Measurements from ENCODE around the gene TMEM267.
"Not testable (repeated sequence)": the region's sequence is repeated elsewhere in the genome, so short reads cannot be mapped to it uniquely, and the experiment has no call there.

The TMEM267 gene

DNA sequence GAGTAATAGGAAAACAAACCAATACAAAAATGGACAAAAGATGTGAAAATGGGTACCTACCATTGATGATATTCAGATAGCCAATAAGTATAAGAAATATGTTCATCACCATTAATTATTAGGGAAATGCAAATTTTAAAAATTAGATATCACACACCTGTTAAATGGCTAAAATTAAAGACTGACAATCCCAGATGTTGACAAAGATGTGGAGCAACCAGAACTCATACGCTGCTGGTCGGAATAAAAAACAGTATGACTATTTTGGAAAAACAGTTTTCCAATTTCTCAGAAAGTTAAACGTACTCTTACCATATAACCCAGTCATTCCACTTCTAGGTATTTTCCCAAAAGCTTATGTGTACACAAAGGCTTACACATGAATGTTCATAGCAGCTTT, 27.1 kb downstream of the TMEM267 start:
- DNase-seq (ENCODE audit: low read depth) = no peak
- no peak overlapping the region for H3K4me3 ChIP-seq (replicated peaks; ENCODE audit: low read depth, low read length)
- TF ChIP-seq, protein P1, sequence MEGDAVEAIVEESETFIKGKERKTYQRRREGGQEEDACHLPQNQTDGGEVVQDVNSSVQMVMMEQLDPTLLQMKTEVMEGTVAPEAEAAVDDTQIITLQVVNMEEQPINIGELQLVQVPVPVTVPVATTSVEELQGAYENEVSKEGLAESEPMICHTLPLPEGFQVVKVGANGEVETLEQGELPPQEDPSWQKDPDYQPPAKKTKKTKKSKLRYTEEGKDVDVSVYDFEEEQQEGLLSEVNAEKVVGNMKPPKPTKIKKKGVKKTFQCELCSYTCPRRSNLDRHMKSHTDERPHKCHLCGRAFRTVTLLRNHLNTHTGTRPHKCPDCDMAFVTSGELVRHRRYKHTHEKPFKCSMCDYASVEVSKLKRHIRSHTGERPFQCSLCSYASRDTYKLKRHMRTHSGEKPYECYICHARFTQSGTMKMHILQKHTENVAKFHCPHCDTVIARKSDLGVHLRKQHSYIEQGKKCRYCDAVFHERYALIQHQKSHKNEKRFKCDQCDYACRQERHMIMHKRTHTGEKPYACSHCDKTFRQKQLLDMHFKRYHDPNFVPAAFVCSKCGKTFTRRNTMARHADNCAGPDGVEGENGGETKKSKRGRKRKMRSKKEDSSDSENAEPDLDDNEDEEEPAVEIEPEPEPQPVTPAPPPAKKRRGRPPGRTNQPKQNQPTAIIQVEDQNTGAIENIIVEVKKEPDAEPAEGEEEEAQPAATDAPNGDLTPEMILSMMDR (IDR thresholded peaks at IDR 0.05; ENCODE audit: low read length, missing control alignments) = no peak

DNA sequence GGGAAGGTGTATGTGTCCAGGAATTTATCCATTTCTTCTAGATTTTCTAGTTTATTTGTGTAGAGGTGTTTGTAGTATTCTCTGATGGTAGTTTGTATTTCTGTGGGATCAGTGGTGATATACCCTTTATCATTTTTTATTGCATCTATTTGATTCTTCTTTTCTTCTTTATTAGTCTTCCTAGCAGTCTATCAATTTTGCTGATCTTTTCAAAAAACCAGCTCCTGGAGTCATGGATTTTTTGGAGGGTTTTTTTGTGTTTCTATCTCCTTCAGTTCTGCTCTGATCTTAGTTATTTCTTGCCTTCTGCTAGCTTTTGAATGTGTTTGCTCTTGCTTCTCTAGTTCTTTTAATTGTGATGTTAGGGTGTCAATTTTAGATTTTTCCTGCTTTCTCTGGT, 42.1 kb downstream of the TMEM267 start:
- DNase-seq (ENCODE audit: low read depth); H3K4me3 ChIP-seq (replicated peaks; ENCODE audit: low read depth, low read length): not testable (repeated sequence)

DNA sequence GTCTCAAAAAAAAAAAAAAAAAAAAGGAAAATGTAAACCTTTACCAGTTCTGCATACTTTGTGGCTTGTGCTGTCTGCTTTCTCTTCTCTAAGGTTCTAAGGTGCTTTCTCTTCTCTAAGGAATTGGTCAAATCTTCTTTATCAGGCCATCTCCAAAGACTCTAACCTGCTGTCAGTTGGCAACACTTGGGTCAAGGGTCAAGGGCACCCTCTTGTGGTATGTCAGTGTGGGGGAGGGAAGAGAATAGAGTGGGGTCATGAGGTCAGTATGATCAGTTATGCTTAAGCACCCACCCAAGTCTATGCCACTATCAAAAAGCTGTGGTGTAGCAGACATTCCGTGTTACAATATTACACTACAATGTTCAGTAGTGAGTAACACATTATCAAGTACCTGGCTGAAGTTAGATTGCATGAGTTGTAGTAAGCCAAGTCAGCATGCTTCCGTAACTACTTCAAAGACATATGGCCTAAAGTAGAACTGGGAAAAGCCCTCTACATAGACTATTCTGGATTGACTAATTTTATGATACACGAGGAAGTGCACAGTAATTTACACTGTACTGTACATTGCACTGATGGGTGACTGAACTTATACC, 46.5 kb downstream of the TMEM267 start:
- DNase-seq (ENCODE audit: low read depth) = no peak
- TF ChIP-seq, protein P1 (IDR thresholded peaks at IDR 0.05; ENCODE audit: low read length, missing control alignments) = no peak

DNA sequence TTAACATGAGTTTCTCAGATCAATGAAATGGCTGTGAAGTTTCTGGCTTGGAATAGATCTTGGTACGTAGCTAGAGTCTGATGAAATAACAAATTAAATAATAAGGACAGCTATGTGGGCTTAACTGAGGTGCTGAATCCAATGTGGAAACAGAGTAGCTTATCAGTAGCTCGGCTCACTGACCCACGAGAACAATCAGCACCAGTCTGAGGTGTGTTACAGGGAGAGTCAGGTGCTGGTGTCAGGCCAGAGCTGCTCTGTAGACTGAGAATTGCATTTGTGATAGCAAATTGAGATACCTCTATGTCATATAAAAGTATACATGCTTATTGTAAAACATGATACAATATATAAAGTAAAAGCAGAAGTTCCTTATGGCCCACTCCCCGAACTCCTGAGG, 50.3 kb downstream of the TMEM267 start:
- no peak overlapping the region for H3K4me3 ChIP-seq (replicated peaks; ENCODE audit: low read depth, low read length)
- no peak for DNase-seq (ENCODE audit: low read depth)
- TF ChIP-seq, protein P1 (IDR thresholded peaks at IDR 0.05; ENCODE audit: low read length, missing control alignments) = no peak

More for the DNA sequence above, 46.5 kb downstream of the TMEM267 start:
- H3K4me3 ChIP-seq (replicated peaks; ENCODE audit: low read depth, low read length) = no peak overlapping the region

DNA sequence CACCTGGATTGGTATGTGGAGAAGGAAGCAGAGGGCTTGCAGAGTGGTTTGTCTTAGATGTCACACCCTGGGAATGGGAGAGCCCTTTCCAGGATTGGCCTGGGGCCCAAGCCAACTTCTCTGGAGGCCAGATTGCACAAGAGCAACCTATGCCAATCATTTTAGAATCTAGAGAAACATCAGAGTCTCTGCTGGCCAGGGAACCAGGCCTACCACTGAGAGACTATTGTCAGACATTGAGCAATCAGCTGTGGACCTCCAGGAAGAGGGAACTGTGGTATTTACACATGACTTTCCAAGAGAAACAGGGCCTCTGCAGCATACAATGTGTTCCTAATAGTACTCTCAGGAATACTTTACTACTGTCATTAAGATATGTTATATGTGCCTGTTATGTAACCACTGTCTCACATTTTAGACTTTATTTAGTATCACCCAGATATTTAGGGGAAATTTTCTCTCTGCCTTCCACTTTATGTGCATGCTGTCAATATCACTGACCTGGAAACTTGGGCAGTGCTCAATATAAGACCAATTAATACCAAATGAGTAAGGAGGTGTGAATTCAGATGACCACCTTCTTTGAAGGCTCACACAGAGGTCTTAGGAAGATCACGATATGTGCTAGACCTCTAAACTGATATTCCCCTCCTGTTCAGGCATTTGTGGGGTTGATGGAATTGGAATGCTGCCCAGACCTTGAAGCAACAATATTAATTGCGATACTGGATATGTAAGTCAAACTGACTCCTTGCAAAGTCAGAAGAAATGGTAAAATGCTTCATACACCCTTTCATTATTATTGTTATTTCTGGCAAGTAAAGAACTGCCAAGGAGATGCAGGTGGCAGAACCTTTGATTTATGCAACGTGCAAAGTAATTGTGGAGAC, 50.9 kb downstream of the TMEM267 start:
- H3K4me3 ChIP-seq (replicated peaks; ENCODE audit: low read depth, low read length) = no peak overlapping the region
- TF ChIP-seq, protein P1 (IDR thresholded peaks at IDR 0.05; ENCODE audit: low read length, missing control alignments) = no peak
- DNase-seq (ENCODE audit: low read depth) = peak; percentile 94

DNA sequence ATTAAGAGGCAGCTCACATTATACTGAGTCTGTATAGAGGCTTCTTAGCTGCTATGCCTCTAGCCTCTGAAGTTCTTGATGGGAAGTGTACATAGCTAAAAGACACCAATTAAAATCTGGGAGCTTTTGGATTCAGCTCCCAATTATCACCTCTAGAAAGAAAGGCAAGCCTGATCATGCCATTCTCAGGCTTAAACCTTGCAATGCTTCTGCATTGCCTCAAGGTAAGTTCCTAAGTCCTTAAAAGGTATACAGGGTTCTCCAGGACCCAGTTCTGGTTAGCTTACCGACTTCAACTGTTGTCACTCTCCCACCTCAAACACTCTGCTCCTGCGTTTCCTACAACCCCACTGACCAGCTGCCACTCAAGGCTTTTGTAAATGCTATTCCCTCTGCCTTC, 54.0 kb downstream of the TMEM267 start:
- TF ChIP-seq, protein P1 (IDR thresholded peaks at IDR 0.05; ENCODE audit: low read length, missing control alignments) = no peak
- DNase-seq (ENCODE audit: low read depth) = no peak
- no peak overlapping the region for H3K4me3 ChIP-seq (replicated peaks; ENCODE audit: low read depth, low read length)

DNA sequence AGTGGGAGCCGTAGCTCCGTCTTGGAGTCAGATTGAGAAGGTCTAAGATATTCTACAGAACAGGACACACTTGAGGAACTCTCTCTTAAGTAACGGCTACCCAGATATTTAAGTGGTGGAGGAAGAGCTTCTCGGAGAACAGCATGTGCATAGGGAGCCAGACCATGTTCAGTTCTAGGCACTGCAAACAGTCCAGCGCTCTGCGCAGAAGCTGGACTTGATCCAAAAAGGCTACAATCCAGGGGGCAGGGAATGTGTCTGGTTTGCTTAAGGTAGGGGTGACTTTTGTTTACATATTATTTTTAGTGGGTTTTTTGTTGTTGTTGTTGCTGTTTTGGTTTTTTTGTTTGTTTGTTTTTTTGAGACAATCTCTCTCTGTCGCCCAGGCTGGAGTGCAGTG, 54.6 kb downstream of the TMEM267 start:
- DNase-seq (ENCODE audit: low read depth) = no peak
- no peak overlapping the region for H3K4me3 ChIP-seq (replicated peaks; ENCODE audit: low read depth, low read length)
- TF ChIP-seq, protein P1 (IDR thresholded peaks at IDR 0.05; ENCODE audit: low read length, missing control alignments) = no peak
